NCI-H82 treated with DMSO at 0.1 percent for 48 hours (cell line): Measurements from ENCODE around the gene SYNJ2.
A peak's percentile ranks its signal among the peaks of the same experiment; 100 is the strongest.
"Not testable (repeated sequence)": the region's sequence is repeated elsewhere in the genome, so short reads cannot be mapped to it uniquely, and the experiment has no call there.

Experiments used
- DNase-seq: peaks from one replicate; lab custom pipeline; 2025; ENCODE audit not compliant: unreplicated experiment; lab: John Stamatoyannopoulos, UW

SYNJ2 gene

GRCh38 chr6:157981395-157982101 is at the start of gene SYNJ2:
Gene SYNJ2 (plus strand): TSS chr6:157981863. CDS start chr6:157981962, 99 bp downstream.
- DNase-seq, result no peak

- no peak for DNase-seq
These were observed 45.9 kb upstream of the SYNJ2 start for GRCh38 chr6:157935786-157936185.

GRCh38 chr6:157937318-157937717 is 44.3 kb upstream of the SYNJ2 start:
- DNase-seq, result no peak

- DNase-seq, result no peak
These were observed 43.7 kb upstream of the SYNJ2 start for GRCh38 chr6:157937916-157938315.

- DNase-seq, result peak; percentile 48
These were observed 41.2 kb upstream of the SYNJ2 start for GRCh38 chr6:157940375-157941036.

- DNase-seq, result no peak
These were observed 40.4 kb upstream of the SYNJ2 start for GRCh38 chr6:157941101-157941863.

- DNase-seq, result no peak
These were observed 39.3 kb upstream of the SYNJ2 start for GRCh38 chr6:157942351-157942750.

GRCh38 chr6:157943249-157943963 is 38.3 kb upstream of the SYNJ2 start:
- no peak for DNase-seq

- no peak for DNase-seq
These were observed 37.7 kb upstream of the SYNJ2 start for GRCh38 chr6:157943964-157944283.

GRCh38 chr6:157944983-157945931 is 36.4 kb upstream of the SYNJ2 start:
- no peak for DNase-seq

GRCh38 chr6:157946053-157946617 is 35.5 kb upstream of the SYNJ2 start:
- no peak for DNase-seq

- DNase-seq, result no peak
These were observed 34.7 kb upstream of the SYNJ2 start for GRCh38 chr6:157946865-157947532.

GRCh38 chr6:157950899-157951298 is 30.8 kb upstream of the SYNJ2 start:
- not testable (repeated sequence) for DNase-seq

- no peak for DNase-seq
These were observed 29.8 kb upstream of the SYNJ2 start for GRCh38 chr6:157951828-157952227.

GRCh38 chr6:157952861-157953351 is 28.8 kb upstream of the SYNJ2 start:
- DNase-seq, result no peak

GRCh38 chr6:157953580-157954091 is 28.0 kb upstream of the SYNJ2 start:
- DNase-seq, result no peak

GRCh38 chr6:157954150-157955117 is 27.2 kb upstream of the SYNJ2 start:
- DNase-seq, result no peak

- DNase-seq, result no peak
These were observed 26.0 kb upstream of the SYNJ2 start for GRCh38 chr6:157955675-157956074.
